Kidney epithelial cell (primary cell): ENCODE measurements around the gene KLHL15. TPM values are rescaled to one million over a fixed set of nuclear protein-coding genes. Genes with fewer than 3 reads are reported as not detected.

Experiments
- DNase-seq: peaks from one replicate; pipeline ENCODE4 v3.0.0-alpha.2; 2010; ENCODE audit warnings: low read depth
- H3K27me3 ChIP-seq: 2 replicates; pipeline ENCODE4 v1.6.0; 2011; ENCODE audit warnings: low read length; ENCODE audit not compliant: control insufficient read depth, insufficient read depth
- H3K36me3 ChIP-seq: 2 replicates; pipeline ENCODE4 v1.5.1; 2011; ENCODE audit warnings: low read length; ENCODE audit not compliant: control insufficient read depth, insufficient read depth
- H3K4me3 ChIP-seq: 2 replicates; pipeline ENCODE4 v1.5.1; 2011; ENCODE audit warnings: low read depth, mild to moderate bottlenecking, control low read depth, low read length
- total RNA-seq: library from RNA; depleted of rRNA; stranded (reverse); fragments of >200 nt; gene quantifications from 2 replicates; pipeline ENCODE4 v1.2.3, GENCODE V29; 2015
- TF ChIP-seq, protein P1 (sequence below): IDR thresholded peaks from 2 replicates; pipeline ENCODE4 v1.5.1; 2011; ENCODE audit warnings: mild to moderate bottlenecking, moderate library complexity, low read length, control low read depth, inconsistent platforms; ENCODE audit not compliant: insufficient read depth, poor library complexity, severe bottlenecking

KLHL15 gene
- total RNA-seq, 1 donor from 2014 or later = 4.6 TPM

DNA sequence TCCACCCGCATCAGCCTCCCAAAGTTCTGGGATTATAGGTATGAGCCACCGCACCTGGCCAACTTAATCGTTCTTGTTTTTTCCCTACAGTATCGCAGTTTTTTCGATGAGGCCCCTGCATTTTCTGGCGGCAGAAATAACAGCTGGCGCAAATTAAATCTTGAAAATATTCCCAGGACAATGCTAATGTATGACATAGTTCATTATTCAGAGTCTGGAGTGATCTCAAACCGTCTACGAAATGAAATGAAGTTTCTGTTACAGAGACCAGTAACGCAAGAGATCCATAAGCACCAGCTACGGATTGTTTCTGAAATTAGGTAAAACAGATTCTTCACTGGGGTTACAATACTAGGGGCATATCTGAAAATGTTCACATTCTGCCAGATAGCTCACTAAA is 91.9 kb downstream of the KLHL15 start:
- DNase-seq = no peak
- no peaks in the 10 kb centered on the region for H3K36me3 ChIP-seq
- TF ChIP-seq, protein P1, sequence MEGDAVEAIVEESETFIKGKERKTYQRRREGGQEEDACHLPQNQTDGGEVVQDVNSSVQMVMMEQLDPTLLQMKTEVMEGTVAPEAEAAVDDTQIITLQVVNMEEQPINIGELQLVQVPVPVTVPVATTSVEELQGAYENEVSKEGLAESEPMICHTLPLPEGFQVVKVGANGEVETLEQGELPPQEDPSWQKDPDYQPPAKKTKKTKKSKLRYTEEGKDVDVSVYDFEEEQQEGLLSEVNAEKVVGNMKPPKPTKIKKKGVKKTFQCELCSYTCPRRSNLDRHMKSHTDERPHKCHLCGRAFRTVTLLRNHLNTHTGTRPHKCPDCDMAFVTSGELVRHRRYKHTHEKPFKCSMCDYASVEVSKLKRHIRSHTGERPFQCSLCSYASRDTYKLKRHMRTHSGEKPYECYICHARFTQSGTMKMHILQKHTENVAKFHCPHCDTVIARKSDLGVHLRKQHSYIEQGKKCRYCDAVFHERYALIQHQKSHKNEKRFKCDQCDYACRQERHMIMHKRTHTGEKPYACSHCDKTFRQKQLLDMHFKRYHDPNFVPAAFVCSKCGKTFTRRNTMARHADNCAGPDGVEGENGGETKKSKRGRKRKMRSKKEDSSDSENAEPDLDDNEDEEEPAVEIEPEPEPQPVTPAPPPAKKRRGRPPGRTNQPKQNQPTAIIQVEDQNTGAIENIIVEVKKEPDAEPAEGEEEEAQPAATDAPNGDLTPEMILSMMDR = no peak
- H3K4me3 ChIP-seq = no peak overlapping the region
- H3K27me3 ChIP-seq = no peaks in the 10 kb centered on the region

Other genes starting within 250 kb of the KLHL15 start
- gene SAT1, start 244.0 kb downstream of the KLHL15 start, total RNA-seq = 1,000 and 1,207 TPM in 2 replicates
- 14.0 and 17.3 TPM in 2 replicates for gene APOO, start 119.2 kb downstream of the KLHL15 start, total RNA-seq
- 0.34 TPM in 1 of 2 replicates, not detected in the other for gene CXorf58, start 119.2 kb downstream of the KLHL15 start, total RNA-seq
- gene EIF2S3, start 27.8 kb upstream of the KLHL15 start, total RNA-seq = 208 and 234 TPM in 2 replicates
- gene ZFX, start 122.5 kb upstream of the KLHL15 start, total RNA-seq = 17.6 and 19.7 TPM in 2 replicates